Neural progenitor cell (in vitro differentiated cells): ENCODE data around the gene TSPAN18. TPM values are rescaled to one million over a fixed set of nuclear protein-coding genes. Genes with fewer than 3 reads are reported as not detected.

ENCODE experiments used
- DNase-seq: peaks from one replicate; pipeline ENCODE4 v3.0.0-alpha.2; 2016; ENCODE audit warnings: low spot score
- H2AFZ ChIP-seq: fragments of 200-600 bp; sonication (generic); replicated peaks from 2 replicates; pipeline ENCODE4 v1.6.1; 2016; ENCODE audit warnings: antibody characterized with exemption
- H3F3A ChIP-seq: fragments of 200-600 bp; sonication (generic); 2 replicates; pipeline ENCODE4 v1.6.1; 2016; ENCODE audit warnings: antibody characterized with exemption, low read depth
- H3K27ac ChIP-seq: fragments of 200-600 bp; sonication (generic); 2 replicates; pipeline ENCODE4 v1.5.1; 2016; ENCODE audit warnings: mild to moderate bottlenecking
- H3K27me3 ChIP-seq: fragments of 200-600 bp; sonication (generic); 2 replicates; pipeline ENCODE4 v1.6.1; 2016; ENCODE audit warnings: mild to moderate bottlenecking, moderate library complexity
- H3K36me3 ChIP-seq: fragments of 200-600 bp; sonication (generic); 2 replicates; pipeline ENCODE4 v1.5.1; 2016
- H3K4me1 ChIP-seq: fragments of 200-600 bp; sonication (generic); 2 replicates; pipeline ENCODE4 v1.6.1; 2016; ENCODE audit warnings: mixed run types
- H3K4me2 ChIP-seq: fragments of 200-600 bp; sonication (generic); 2 replicates; pipeline ENCODE4 v1.6.1; 2016
- H3K4me3 ChIP-seq: fragments of 200-600 bp; sonication (generic); 2 replicates; pipeline ENCODE4 v1.5.1; 2016
- H3K79me2 ChIP-seq: fragments of 200-600 bp; sonication (generic); 2 replicates; pipeline ENCODE4 v1.6.1; 2016; ENCODE audit warnings: low read depth
- H3K9ac ChIP-seq: fragments of 200-600 bp; sonication (generic); 2 replicates; pipeline ENCODE4 v1.6.1; 2016
- H3K9me3 ChIP-seq: fragments of 200-600 bp; sonication (generic); 2 replicates; pipeline ENCODE4 v1.5.1; 2016; ENCODE audit warnings: low read depth
- H4K20me1 ChIP-seq: fragments of 200-600 bp; sonication (generic); 2 replicates; pipeline ENCODE4 v1.6.1; 2016; ENCODE audit warnings: low read depth
- H3K27ac Mint-ChIP-seq: 3 replicates; pipeline ENCODE4 v1.8.0; 2021; ENCODE audit warnings: mixed read lengths
- H3K27me3 Mint-ChIP-seq: 2 replicates; pipeline ENCODE4 v1.8.0; 2022; ENCODE audit warnings: low read depth, mild to moderate bottlenecking, inconsistent platforms, moderate library complexity, mixed read lengths; ENCODE audit not compliant: insufficient read depth
- H3K36me3 Mint-ChIP-seq: 3 replicates; pipeline ENCODE4 v1.8.0; 2021; ENCODE audit warnings: mixed read lengths
- H3K4me1 Mint-ChIP-seq: 3 replicates; pipeline ENCODE4 v1.8.0; 2021; ENCODE audit warnings: mixed read lengths
- H3K4me3 Mint-ChIP-seq: 3 replicates; pipeline ENCODE4 v1.8.0; 2021; ENCODE audit warnings: mild to moderate bottlenecking, moderate library complexity, mixed read lengths
- H3K9me3 Mint-ChIP-seq: 3 replicates; pipeline ENCODE4 v1.8.0; 2020; ENCODE audit warnings: mixed read lengths
- CTCF ChIP-seq: fragments of 200-600 bp; sonication (generic); IDR thresholded peaks from 2 replicates; pipeline ENCODE4 v1.5.1; 2017; ENCODE audit warnings: antibody characterized with exemption, mild to moderate bottlenecking
- EZH2 ChIP-seq: fragments of 200-600 bp; sonication (generic); IDR thresholded peaks from 2 replicates; pipeline ENCODE4 v1.6.1; 2017; ENCODE audit warnings: antibody characterized with exemption, mild to moderate bottlenecking, moderate library complexity
- EZH2phosphoT487 ChIP-seq: fragments of 200-600 bp; sonication (generic); IDR thresholded peaks from 2 replicates; pipeline ENCODE4 v1.6.1; 2017; ENCODE audit warnings: antibody characterized with exemption
- total RNA-seq: library from RNA; depleted of rRNA; stranded (reverse); fragments of >200 nt; gene quantifications from 2 replicates; pipeline ENCODE4 v1.2.3, GENCODE V29; 2015; ENCODE audit warnings: low replicate concordance

The TSPAN18 gene
- total RNA-seq, 1 donor from 2014 or later = 16.5 TPM

GRCh38 chr11:44903035-44903434, 176.3 kb downstream of the TSPAN18 start:
- Histone ChIP-seq H4K20me1 (peaks cover 21% of the 10 kb centered on the region), H3K79me2 (no peaks in the 10 kb centered on the region), H3K36me3 (peaks cover 3% of the 10 kb centered on the region), H3K4me1 (peaks cover 6% of the 10 kb centered on the region), H2AFZ (no peak overlapping the region), H3K9ac (no peak overlapping the region), H3K27ac (no peak overlapping the region), H3K4me2 (no peak overlapping the region), H3K9me3 (peaks cover 4% of the 10 kb centered on the region), H3F3A (peaks cover 10% of the 10 kb centered on the region), H3K27me3 (no peaks in the 10 kb centered on the region), H3K4me3 (no peak overlapping the region)
- H3K4me1 Mint-ChIP-seq = peaks cover 34% of the 10 kb centered on the region
- peaks cover 7% of the 10 kb centered on the region for H3K27me3 Mint-ChIP-seq
- TF ChIP-seq CTCF = no peak
- no peak for TF ChIP-seq EZH2phosphoT487
- TF ChIP-seq EZH2 = no peak
- H3K27ac Mint-ChIP-seq = no peak overlapping the region
- H3K36me3 Mint-ChIP-seq = peaks cover 24% of the 10 kb centered on the region
- no peaks in the 10 kb centered on the region for H3K9me3 Mint-ChIP-seq
- no peak overlapping the region for H3K4me3 Mint-ChIP-seq
- DNase-seq = no peak

GRCh38 chr11:44903518-44903917, 176.8 kb downstream of the TSPAN18 start:
- Mint-ChIP-seq H3K36me3 (peaks cover 19% of the 10 kb centered on the region), H3K4me3 (no peak overlapping the region), H3K9me3 (no peaks in the 10 kb centered on the region), H3K27ac (no peak overlapping the region), H3K4me1 (peaks cover 38% of the 10 kb centered on the region), H3K27me3 (peaks cover 9% of the 10 kb centered on the region)
- Histone ChIP-seq H3K9me3 (peaks cover under 1% of the 10 kb centered on the region), H4K20me1 (peaks cover 21% of the 10 kb centered on the region), H3K36me3 (no peaks in the 10 kb centered on the region), H3K27ac (no peak overlapping the region), H3K9ac (no peak overlapping the region), H3K79me2 (no peaks in the 10 kb centered on the region), H3F3A (peaks cover 10% of the 10 kb centered on the region), H2AFZ (no peak overlapping the region), H3K4me1 (peaks cover 6% of the 10 kb centered on the region), H3K4me3 (no peak overlapping the region), H3K27me3 (no peaks in the 10 kb centered on the region), H3K4me2 (no peak overlapping the region)
- DNase-seq = no peak
- TF ChIP-seq EZH2 (no peak), CTCF (no peak), EZH2phosphoT487 (no peak)

- Mint-ChIP-seq H3K36me3 (peaks cover 13% of the 10 kb centered on the region), H3K4me1 (peaks cover 38% of the 10 kb centered on the region), H3K27me3 (peaks cover 9% of the 10 kb centered on the region), H3K9me3 (no peaks in the 10 kb centered on the region), H3K27ac (no peak overlapping the region), H3K4me3 (no peak overlapping the region)
- Histone ChIP-seq H2AFZ (no peak overlapping the region), H4K20me1 (peaks cover 21% of the 10 kb centered on the region), H3K27me3 (no peaks in the 10 kb centered on the region), H3F3A (peaks cover 10% of the 10 kb centered on the region), H3K36me3 (no peaks in the 10 kb centered on the region), H3K27ac (no peak overlapping the region), H3K4me1 (peaks cover 6% of the 10 kb centered on the region), H3K9me3 (no peaks in the 10 kb centered on the region), H3K79me2 (no peaks in the 10 kb centered on the region), H3K4me2 (no peak overlapping the region), H3K4me3 (no peak overlapping the region), H3K9ac (no peak overlapping the region)
- no peak for TF ChIP-seq EZH2phosphoT487
- no peak for TF ChIP-seq EZH2
- TF ChIP-seq CTCF = no peak
- DNase-seq = no peak
These were observed 177.7 kb downstream of the TSPAN18 start for GRCh38 chr11:44904261-44905020.
